Skeletal muscle satellite cell (primary cell): Measurements from ENCODE around the gene ABCF3.
"Not testable (repeated sequence)": the region's sequence is repeated elsewhere in the genome, so short reads cannot be mapped to it uniquely, and the experiment has no call there.

Source experiments
- H3K27me3 ChIP-seq: 2 replicates; pipeline ENCODE4 v1.7.0; 2013; ENCODE audit warnings: low read length; ENCODE audit not compliant: control insufficient read depth, insufficient read depth
- H3K36me3 ChIP-seq: 2 replicates; pipeline ENCODE4 v1.7.0; 2013; ENCODE audit warnings: mild to moderate bottlenecking, control low read depth, low read length; ENCODE audit not compliant: insufficient read depth
- H3K4me1 ChIP-seq: 2 replicates; pipeline ENCODE4 v1.7.0; 2013; ENCODE audit warnings: low read length; ENCODE audit not compliant: control insufficient read depth, insufficient read depth
- H3K4me2 ChIP-seq: 2 replicates; pipeline ENCODE4 v1.7.0; 2013; ENCODE audit warnings: mild to moderate bottlenecking, low read length
- H3K4me3 ChIP-seq: 2 replicates; pipeline ENCODE4 v1.7.0; 2013; ENCODE audit warnings: low read length
- H3K9ac ChIP-seq: 2 replicates; pipeline ENCODE4 v1.7.0; 2013; ENCODE audit warnings: mild to moderate bottlenecking, low read depth, low read length, moderate library complexity
- H3K9me3 ChIP-seq: replicated peaks from 2 replicates; pipeline ENCODE4 v1.7.0; 2013; ENCODE audit warnings: mild to moderate bottlenecking, control low read depth, low read length

Gene ABCF3

DNA sequence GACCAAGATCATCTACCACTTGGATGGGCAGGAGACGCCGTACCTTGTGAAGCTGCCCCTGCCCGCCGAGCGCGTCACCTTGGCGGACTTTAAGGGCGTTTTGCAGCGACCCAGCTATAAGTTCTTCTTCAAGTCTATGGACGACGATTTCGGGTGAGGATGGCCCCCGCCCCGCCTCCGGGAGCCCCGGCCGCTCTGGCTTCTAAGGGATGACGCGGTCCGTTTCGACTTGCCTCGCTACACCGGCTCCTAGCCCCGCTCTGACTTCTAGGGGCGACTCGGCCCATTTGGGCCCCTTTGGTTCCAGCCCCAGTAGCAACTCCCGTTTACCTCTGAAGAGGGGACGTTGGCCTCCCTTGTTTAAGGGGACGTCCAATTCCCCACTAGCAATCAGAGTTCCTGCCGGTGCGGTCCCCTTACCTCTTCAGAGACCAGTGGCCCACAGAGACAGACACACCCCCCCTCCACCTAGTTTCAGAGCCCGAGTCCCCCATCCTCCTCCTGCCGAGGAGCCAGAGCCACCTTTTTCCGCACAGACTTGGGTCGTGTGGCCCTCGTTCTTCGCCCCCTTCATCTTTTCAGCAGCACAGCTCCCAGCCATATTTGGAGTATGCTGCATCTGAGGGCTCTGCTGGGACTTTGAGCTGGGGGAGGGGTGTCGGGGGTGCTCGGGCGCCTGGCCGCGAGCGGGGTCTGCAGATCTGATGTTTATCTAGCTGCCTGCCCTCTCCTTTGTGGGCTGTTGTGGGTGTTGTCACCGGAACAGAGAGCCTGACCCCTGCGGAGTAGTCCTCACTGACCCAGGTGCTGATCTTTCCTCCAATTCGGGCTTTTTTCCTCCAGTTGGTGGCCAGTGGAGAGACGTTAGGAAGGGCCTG lies 30.1 kb upstream of the ABCF3 start:
- Histone ChIP-seq H3K4me1 (peaks cover 36% of the 10 kb centered on the region), H3K9ac (peak overlapping the region; percentile 91), H3K4me3 (peak overlapping the region; percentile 96), H3K36me3 (peaks cover 6% of the 10 kb centered on the region), H3K9me3 (no peaks in the 10 kb centered on the region), H3K4me2 (peak overlapping the region; percentile 96), H3K27me3 (no peaks in the 10 kb centered on the region)

GRCh38 chr3:184156522-184156955 lies 29.5 kb upstream of the ABCF3 start:
- H3K9ac ChIP-seq: peak overlapping the region; percentile 91
- peak overlapping the region; percentile 96 for H3K4me3 ChIP-seq
- H3K27me3 ChIP-seq: no peaks in the 10 kb centered on the region
- H3K4me2 ChIP-seq: peak overlapping the region; percentile 96
- peaks cover 6% of the 10 kb centered on the region for H3K36me3 ChIP-seq
- no peaks in the 10 kb centered on the region for H3K9me3 ChIP-seq
- peaks cover 42% of the 10 kb centered on the region for H3K4me1 ChIP-seq

DNA sequence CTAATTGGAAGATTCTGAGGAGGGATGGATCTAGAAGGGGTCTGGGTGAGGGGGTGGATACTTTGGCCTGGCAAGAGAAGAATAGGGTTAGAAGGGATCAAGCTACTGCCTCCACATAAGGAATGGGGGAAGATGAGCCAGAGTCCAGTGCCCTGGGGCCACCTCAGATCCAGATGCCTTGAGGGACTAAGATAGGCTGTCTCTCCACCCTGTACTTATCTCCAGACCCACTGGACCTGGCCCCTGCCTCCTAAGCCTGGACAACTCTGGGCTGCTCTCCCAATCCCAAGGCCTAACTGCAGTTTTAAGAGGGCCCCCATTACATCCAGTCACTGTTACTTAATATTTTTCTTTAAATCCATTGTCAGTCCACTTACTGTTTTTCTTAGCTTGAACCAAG lies 28.8 kb upstream of the ABCF3 start:
- H3K4me1 ChIP-seq: peaks cover 45% of the 10 kb centered on the region
- H3K9me3 ChIP-seq: no peaks in the 10 kb centered on the region
- H3K4me2 ChIP-seq: peak overlapping the region; percentile 96
- peak overlapping the region; percentile 91 for H3K9ac ChIP-seq
- peak overlapping the region; percentile 96 for H3K4me3 ChIP-seq
- peaks cover 12% of the 10 kb centered on the region for H3K36me3 ChIP-seq
- H3K27me3 ChIP-seq: no peaks in the 10 kb centered on the region

- H3K4me2 ChIP-seq: peak overlapping the region; percentile 96
Observed at GRCh38 chr3:184158404-184158803, 27.6 kb upstream of the ABCF3 start.

DNA sequence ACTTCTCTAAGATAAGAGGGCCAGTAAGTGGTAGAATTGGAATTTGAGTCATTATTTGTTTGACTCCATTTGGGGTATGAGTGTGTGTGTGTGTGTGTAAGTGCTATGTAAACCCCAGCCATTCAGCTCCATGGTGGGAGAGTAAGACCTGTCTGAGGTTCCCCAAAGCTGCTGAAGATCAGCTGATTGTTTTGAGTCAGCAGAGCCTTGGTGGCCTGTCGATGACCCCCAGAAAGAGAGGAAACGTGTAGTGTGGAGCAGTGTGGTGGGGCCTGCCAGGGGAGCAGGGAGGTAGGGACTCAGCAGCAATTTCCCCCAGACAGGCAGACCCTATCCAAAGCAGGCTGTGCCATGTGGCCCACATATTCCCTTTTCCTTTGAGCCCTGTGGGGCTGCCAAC lies 25.5 kb upstream of the ABCF3 start:
- Histone ChIP-seq H3K4me3 (peak overlapping the region; percentile 55), H3K36me3 (peaks cover 40% of the 10 kb centered on the region), H3K9ac (peak overlapping the region; percentile 46), H3K4me1 (peaks cover 36% of the 10 kb centered on the region), H3K27me3 (no peaks in the 10 kb centered on the region), H3K9me3 (no peaks in the 10 kb centered on the region), H3K4me2 (peak overlapping the region; percentile 69)

More at GRCh38 chr3:184158404-184158803, 27.6 kb upstream of the ABCF3 start:
- H3K27me3 ChIP-seq: no peaks in the 10 kb centered on the region
- peak overlapping the region; percentile 91 for H3K9ac ChIP-seq
- peaks cover 20% of the 10 kb centered on the region for H3K36me3 ChIP-seq
- peaks cover 42% of the 10 kb centered on the region for H3K4me1 ChIP-seq
- peak overlapping the region; percentile 96 for H3K4me3 ChIP-seq
- H3K9me3 ChIP-seq: no peaks in the 10 kb centered on the region

DNA sequence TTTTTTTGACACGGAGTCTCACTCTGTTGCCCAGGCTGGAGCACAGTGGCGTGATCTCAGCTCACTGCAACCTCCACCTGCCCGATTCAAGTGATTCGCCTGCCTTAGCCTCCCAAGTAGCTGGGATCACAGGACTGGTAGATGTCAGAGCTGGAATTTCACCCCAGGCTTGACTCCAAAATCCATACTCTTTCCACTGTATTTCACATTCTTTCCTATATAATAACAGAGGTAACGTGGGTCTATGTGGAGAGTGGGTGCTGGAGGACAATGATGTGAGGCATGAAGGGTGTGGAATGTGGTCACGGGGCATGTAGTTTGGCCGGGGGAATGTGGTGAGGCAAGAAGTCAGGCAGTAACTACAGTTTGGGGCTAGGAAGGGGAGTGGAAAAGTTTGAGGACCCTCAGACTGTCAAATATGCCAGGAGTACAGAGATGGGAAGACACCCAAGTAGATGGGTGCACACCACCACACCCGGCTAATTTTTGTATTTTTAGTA lies 23.4 kb upstream of the ABCF3 start:
- not testable (repeated sequence) for H3K4me3 ChIP-seq, H3K27me3 ChIP-seq, H3K9me3 ChIP-seq, H3K9ac ChIP-seq, H3K4me2 ChIP-seq
- Histone ChIP-seq H3K36me3 (peaks cover 62% of the 10 kb centered on the region), H3K4me1 (peaks cover 28% of the 10 kb centered on the region)

DNA sequence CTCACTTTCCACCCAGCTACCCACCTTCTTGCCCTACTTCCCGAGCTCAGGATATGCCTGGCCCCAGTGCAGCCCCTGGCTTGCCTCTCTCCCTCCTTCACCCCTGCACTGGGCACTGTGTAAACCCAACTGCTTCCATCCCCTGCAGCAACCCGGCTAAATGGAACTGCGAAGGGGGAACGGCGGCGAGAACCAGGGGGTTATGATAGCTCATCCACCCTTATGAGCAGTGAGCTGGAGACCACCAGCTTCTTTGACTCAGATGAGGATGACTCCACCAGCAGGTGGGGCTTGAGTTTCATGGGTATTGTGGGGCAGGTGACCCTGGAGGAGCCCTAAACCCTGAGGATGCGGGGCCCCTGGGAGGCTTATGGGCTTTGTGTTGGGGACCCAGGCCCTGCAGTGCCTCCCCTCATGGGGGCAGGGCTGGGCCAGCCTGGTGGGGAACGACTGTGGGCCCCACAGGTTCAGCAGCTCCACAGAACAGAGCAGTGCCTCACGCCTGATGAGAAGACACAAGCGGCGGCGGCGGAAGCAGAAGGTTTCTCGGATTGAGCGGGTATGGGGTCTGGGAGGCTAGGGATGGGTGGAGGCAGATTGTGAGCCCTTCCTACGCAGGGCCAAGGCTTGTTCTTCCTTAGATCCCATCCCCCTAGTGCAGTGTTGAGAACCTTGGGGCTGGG lies 21.2 kb upstream of the ABCF3 start:
- Histone ChIP-seq H3K4me1 (peaks cover 35% of the 10 kb centered on the region), H3K27me3 (no peaks in the 10 kb centered on the region), H3K4me3 (no peak overlapping the region), H3K9me3 (no peaks in the 10 kb centered on the region), H3K4me2 (no peak overlapping the region), H3K9ac (no peak overlapping the region), H3K36me3 (peaks cover 81% of the 10 kb centered on the region)

DNA sequence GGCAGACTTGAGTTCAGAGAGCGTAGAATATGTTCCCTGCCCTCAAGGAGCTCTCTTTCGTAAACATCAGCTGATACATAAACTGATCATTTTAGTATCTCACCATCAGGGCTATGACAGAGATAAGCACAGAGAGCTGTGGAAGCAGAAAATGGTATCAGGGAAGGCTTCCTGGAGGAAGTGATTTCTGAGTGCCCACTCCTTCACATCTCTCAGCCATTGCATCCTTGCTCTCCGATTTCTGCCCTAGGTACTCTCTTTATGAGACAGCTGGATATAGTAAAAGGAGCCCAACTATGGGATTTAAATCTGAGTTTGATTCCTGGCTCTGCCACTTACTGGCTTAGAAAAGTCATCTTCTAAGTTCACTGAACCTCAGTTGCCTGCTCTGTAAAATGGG lies 20.5 kb upstream of the ABCF3 start:
- Histone ChIP-seq H3K4me2 (no peak overlapping the region), H3K4me3 (no peak overlapping the region), H3K4me1 (peaks cover 29% of the 10 kb centered on the region), H3K27me3 (no peaks in the 10 kb centered on the region), H3K9ac (no peak overlapping the region), H3K36me3 (peaks cover 81% of the 10 kb centered on the region), H3K9me3 (no peaks in the 10 kb centered on the region)

DNA sequence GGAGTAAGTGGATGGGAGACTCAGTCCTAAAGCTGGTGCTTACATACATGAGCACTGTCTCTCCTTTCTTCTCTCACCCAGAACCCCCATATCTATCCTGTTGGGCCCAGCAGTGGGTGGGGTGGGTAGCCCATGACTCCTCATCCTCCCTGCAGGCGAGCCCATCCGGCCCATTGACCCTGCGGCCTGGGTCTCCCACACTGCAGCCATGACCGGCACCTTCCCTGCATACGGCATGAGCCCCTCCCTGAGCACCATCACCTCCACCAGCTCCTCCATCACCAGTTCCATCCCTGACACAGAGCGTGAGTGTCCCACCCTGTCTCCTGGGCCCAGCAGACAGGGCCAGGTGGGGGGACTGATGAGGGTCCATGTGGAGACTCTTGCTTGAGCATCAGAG lies 19.3 kb upstream of the ABCF3 start:
- Histone ChIP-seq H3K9me3 (no peaks in the 10 kb centered on the region), H3K4me2 (no peak overlapping the region), H3K4me1 (peaks cover 26% of the 10 kb centered on the region), H3K36me3 (peaks cover 88% of the 10 kb centered on the region), H3K9ac (no peak overlapping the region), H3K27me3 (no peaks in the 10 kb centered on the region), H3K4me3 (no peak overlapping the region)

DNA sequence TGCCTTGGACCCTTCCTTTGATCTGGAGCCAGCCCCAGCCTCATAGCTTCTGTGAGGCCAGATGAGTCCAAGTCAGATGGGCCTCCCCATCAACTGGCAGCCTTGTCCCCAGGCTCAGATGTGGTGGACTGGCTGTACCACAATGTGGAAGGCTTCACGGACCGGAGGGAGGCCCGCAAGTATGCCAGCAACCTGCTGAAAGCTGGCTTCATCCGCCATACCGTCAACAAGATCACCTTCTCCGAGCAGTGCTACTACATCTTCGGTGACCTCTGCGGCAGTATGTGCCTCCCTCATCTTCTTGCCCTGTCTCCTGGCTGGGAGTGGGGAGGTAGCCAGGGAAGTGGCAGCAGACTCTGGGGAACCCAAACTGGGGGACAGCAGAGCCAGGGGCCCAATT lies 18.2 kb upstream of the ABCF3 start:
- no peak overlapping the region for H3K4me2 ChIP-seq
- no peak overlapping the region for H3K9ac ChIP-seq
- no peaks in the 10 kb centered on the region for H3K27me3 ChIP-seq
- peaks cover 34% of the 10 kb centered on the region for H3K4me1 ChIP-seq
- H3K9me3 ChIP-seq: no peaks in the 10 kb centered on the region
- H3K36me3 ChIP-seq: peaks cover 86% of the 10 kb centered on the region
- H3K4me3 ChIP-seq: no peak overlapping the region

DNA sequence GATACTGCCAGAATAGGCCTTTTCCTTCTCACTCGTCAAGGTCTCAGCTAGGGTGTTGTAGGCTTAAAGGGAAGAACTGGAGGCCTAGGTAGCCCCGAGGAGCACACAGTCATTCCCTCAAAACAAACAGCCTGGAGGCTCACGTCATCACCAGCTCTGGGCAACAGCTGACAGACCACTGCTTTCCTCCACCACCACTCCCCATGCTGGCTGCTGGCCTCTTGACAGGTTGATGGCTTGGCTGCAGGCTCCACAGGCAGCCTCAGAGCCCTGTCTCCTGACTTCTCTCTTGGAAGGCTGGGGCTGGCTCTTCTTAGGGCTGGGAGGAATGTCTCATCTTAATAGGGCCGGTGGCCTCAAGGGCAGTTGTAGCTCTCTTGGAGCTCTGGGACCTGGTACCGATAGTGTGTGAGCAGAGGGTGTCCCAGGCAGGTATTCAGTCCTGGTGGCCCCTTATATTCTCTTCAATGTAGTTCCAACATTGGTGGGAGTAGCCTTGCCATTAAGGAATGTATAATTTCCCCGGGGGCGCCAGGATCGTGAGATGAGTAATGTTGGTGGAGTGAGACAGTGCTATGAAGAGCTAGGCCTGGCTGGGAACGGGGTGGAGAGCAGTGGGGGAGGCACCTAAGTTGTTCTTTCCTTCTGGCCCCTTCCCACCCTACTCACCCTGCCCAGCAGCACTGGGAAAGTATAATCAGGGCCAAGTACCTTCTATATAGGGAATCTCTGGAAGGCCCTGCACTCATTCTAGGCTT lies 17.5 kb upstream of the ABCF3 start:
- Histone ChIP-seq H3K4me3 (no peak overlapping the region), H3K9ac (peak overlapping the region; percentile 22), H3K27me3 (no peaks in the 10 kb centered on the region), H3K4me2 (peak overlapping the region; percentile 26), H3K9me3 (no peaks in the 10 kb centered on the region), H3K4me1 (peaks cover 41% of the 10 kb centered on the region), H3K36me3 (peaks cover 78% of the 10 kb centered on the region)
